ENCODE results near the gene MBNL1.

The MBNL1 gene

GRCh38 chr3:152302521-152303021 lies 33.8 kb downstream of the MBNL1 start:
- peak; percentile 66 to 88 for DNase-seq
- no peak for TF ChIP-seq CTCF (IDR thresholded peaks at IDR 0.05)
- Histone ChIP-seq H3K27me3 (no peaks in the 10 kb centered on the region), H3K27ac (peak overlapping the region; percentile 87 to 88), H3K4me1 (peaks cover 0 to 89% (median 37%) of the 10 kb centered on the region in 4 donors), H3K36me3 (no peaks in the 10 kb centered on the region), H3K9me3 (no peaks in the 10 kb centered on the region), H3K4me3 (peak overlapping the region; percentile 51 to 52)
- intact Hi-C loops (cut with DNase I; ENCODE audit: low total_unique reads), result no loop called here

GRCh38 chr3:152304160-152304559 lies 35.4 kb downstream of the MBNL1 start:
- DNase-seq, result no peak
- H3K4me1 ChIP-seq, result peaks cover 0 to 89% (median 38%) of the 10 kb centered on the region in 4 donors
- H3K9me3 ChIP-seq, result no peaks in the 10 kb centered on the region
- no peaks in the 10 kb centered on the region for H3K36me3 ChIP-seq
- peak overlapping the region; percentile 87 to 88 for H3K27ac ChIP-seq
- H3K27me3 ChIP-seq, result no peaks in the 10 kb centered on the region
- H3K4me3 ChIP-seq, result peak overlapping the region; percentile 14 to 52
- no peak for TF ChIP-seq CTCF (IDR thresholded peaks at IDR 0.05)
- intact Hi-C loops (cut with DNase I; ENCODE audit: low total_unique reads), result no loop called here

GRCh38 chr3:152305075-152305474 lies 36.3 kb downstream of the MBNL1 start:
- H3K36me3 ChIP-seq, result no peaks in the 10 kb centered on the region
- no peaks in the 10 kb centered on the region for H3K27me3 ChIP-seq
- no peak for TF ChIP-seq CTCF (IDR thresholded peaks at IDR 0.05)
- H3K4me3 ChIP-seq, result peak overlapping the region; percentile 14 to 52
- H3K4me1 ChIP-seq, result peaks cover 0 to 89% (median 37%) of the 10 kb centered on the region in 4 donors
- H3K9me3 ChIP-seq, result no peaks in the 10 kb centered on the region
- peak overlapping the region; percentile 87 to 88 for H3K27ac ChIP-seq
- DNase-seq, result no peak
- intact Hi-C loops (cut with DNase I; ENCODE audit: low total_unique reads), result no loop called here

GRCh38 chr3:152307829-152308474 lies 39.2 kb downstream of the MBNL1 start:
- H3K4me1 ChIP-seq, result peaks cover 0 to 97% (median 42%) of the 10 kb centered on the region in 4 donors
- no peaks in the 10 kb centered on the region for H3K9me3 ChIP-seq
- intact Hi-C loops (cut with DNase I; ENCODE audit: low total_unique reads), result no loop called here

GRCh38 chr3:152308475-152308844 lies 39.7 kb downstream of the MBNL1 start:
- DNase-seq, result no peak
- intact Hi-C loops (cut with DNase I; ENCODE audit: low total_unique reads), result no loop called here
- peaks cover 0 to 98% (median 42%) of the 10 kb centered on the region in 4 donors for H3K4me1 ChIP-seq
- H3K4me3 ChIP-seq, result no peak overlapping the region
- H3K9me3 ChIP-seq, result no peaks in the 10 kb centered on the region
- H3K36me3 ChIP-seq, result no peaks in the 10 kb centered on the region
- H3K27me3 ChIP-seq, result no peaks in the 10 kb centered on the region
- peak overlapping the region; percentile 87 to 88 for H3K27ac ChIP-seq
- no peak for TF ChIP-seq CTCF (IDR thresholded peaks at IDR 0.05)

More at GRCh38 chr3:152307829-152308474, 39.2 kb downstream of the MBNL1 start:
- TF ChIP-seq CTCF (IDR thresholded peaks at IDR 0.05), result no peak
- Histone ChIP-seq H3K4me3 (no peak overlapping the region), H3K27ac (peak overlapping the region; percentile 87 to 88), H3K36me3 (no peaks in the 10 kb centered on the region), H3K27me3 (no peaks in the 10 kb centered on the region)
- no peak for DNase-seq
